NCI-H446 (cell line): ENCODE results near the gene EEIG2.
A peak's percentile ranks its signal among the peaks of the same experiment; 100 is the strongest.

Experiments used
- DNase-seq, 2 experiments: peaks; one replicate each; lab custom pipeline; 2025; lab: John Stamatoyannopoulos, UW

EEIG2 gene

GRCh38 chr1:108583757-108584427, 24.0 kb downstream of the EEIG2 start:
- DNase-seq: no peak

GRCh38 chr1:108584428-108584856, 24.5 kb downstream of the EEIG2 start:
- no peak for DNase-seq

- DNase-seq: no peak
Observed at GRCh38 chr1:108585313-108585712, 25.4 kb downstream of the EEIG2 start.

GRCh38 chr1:108590441-108590840, 30.5 kb downstream of the EEIG2 start:
- DNase-seq: peak in 1 of 2 experiments; percentile 15

- peak; percentile 33 to 69 for DNase-seq
Observed at GRCh38 chr1:108590957-108591356, 31.1 kb downstream of the EEIG2 start.

- no peak for DNase-seq
Observed at GRCh38 chr1:108591466-108591865, 31.6 kb downstream of the EEIG2 start.

- DNase-seq: no peak
Observed at GRCh38 chr1:108592030-108592759, 32.3 kb downstream of the EEIG2 start.

GRCh38 chr1:108593448-108593847, 33.5 kb downstream of the EEIG2 start:
- no peak for DNase-seq

- DNase-seq: no peak
Observed at GRCh38 chr1:108595507-108595906, 35.6 kb downstream of the EEIG2 start.

GRCh38 chr1:108597041-108597440, 37.1 kb downstream of the EEIG2 start:
- no peak for DNase-seq

GRCh38 chr1:108598340-108598739, 38.4 kb downstream of the EEIG2 start:
- DNase-seq: no peak

- no peak for DNase-seq
Observed at GRCh38 chr1:108600504-108600903, 40.6 kb downstream of the EEIG2 start.

GRCh38 chr1:108601708-108602410, 42.0 kb downstream of the EEIG2 start:
- DNase-seq: no peak

- no peak for DNase-seq
Observed at GRCh38 chr1:108605633-108606032, 45.7 kb downstream of the EEIG2 start.

- DNase-seq: no peak
Observed at GRCh38 chr1:108606478-108606877, 46.6 kb downstream of the EEIG2 start.

- no peak for DNase-seq
Observed at GRCh38 chr1:108609483-108610049, 49.7 kb downstream of the EEIG2 start.
